HG03175 (cell line): ENCODE data around the gene HAUS2.
A peak's percentile ranks its signal among the peaks of the same experiment; 100 is the strongest.
"Not testable (repeated sequence)": the region's sequence is repeated elsewhere in the genome, so short reads cannot be mapped to it uniquely, and the experiment has no call there.

Experiments
- ATAC-seq: cut with Tn5 transposase; IDR thresholded peaks from one replicate; pipeline ENCODE4 v1.9.1; 2021; ENCODE audit warnings: mild to moderate bottlenecking, moderate library complexity; ENCODE audit not compliant: unreplicated experiment

Gene HAUS2

DNA sequence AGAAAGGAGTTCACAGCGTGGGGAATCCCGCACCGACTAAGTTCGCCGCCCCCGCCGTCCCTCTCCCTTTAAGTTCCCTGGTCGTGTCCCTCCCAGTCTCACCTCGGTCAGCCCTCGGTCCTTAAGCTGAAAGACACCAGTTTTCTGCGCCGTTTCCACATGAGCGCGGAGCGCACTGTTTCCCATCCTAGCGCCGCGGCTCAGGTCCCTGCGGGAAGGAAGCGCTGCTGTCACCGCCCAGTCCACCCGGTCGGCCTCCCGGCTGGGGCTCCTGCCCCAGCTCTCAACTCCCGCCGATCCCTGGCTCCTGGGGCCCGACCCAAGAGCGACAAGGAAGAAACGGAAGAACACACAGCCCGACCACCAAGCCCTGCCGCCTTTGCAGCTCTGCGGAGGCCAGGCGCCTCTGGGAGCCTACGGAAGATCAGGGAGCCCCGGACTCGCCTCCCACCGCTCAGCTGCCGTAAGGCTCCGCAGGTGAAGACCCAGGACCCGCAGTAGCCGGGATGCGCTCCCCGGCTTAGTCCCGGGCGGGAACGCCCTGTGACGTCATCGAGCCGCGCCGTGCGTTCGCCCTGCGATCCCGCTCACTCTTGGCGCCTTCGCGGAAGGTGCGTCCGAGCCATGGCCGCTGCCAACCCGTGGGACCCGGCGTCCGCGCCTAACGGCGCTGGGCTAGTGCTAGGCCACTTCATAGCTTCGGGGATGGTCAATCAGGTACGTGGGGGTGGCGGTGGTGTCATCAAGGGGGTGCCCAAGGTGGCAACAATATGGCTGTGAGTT, at the start of gene HAUS2, which contains the start of gene LRRC57:
Gene HAUS2 (plus strand): TSS at position 590 of the 783 bp plus-strand sequence. CDS start 35 bp downstream, at position 625.
Gene LRRC57 (minus strand): TSS at position 545 of the 783 bp plus-strand sequence. CDS start 359 bp downstream, at position 186.
- ATAC-seq: peak; percentile 82

DNA sequence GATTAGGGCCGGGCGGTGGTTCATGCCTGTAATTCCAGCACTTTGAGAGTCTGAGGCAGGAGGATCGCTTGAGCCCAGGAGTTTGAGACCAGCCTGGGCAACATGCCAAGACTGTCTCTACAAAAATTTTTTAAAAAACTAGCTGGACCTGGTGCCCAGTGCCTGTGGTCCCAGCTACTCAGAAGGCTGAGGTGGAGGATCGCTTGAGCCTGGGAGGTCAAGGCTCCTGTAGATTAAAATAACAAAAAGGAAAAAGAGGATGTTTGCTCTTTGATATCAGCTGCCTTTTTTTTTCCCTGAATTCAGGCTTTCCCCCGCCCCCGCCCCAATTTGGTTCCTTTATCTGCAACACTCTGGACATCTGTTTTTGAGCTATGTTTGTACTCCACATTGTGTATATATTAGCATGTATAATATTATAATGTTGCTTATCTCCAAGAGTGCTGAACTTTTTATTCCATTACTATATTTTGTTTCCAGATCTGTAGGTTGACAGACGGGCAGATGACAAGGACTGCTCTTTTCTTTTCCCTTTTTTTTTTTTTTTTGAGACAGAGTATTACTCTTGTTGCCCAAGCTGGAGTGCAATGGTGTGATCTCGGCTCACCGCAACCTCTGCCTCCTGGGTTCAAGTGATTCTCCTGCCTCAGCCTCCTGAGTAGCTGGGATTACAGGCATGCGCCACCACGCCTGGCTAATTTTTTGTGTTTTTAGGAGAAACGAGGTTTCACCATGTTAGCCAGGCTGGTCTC, 48.6 kb upstream of the HAUS2 start:
- no peak for ATAC-seq

DNA sequence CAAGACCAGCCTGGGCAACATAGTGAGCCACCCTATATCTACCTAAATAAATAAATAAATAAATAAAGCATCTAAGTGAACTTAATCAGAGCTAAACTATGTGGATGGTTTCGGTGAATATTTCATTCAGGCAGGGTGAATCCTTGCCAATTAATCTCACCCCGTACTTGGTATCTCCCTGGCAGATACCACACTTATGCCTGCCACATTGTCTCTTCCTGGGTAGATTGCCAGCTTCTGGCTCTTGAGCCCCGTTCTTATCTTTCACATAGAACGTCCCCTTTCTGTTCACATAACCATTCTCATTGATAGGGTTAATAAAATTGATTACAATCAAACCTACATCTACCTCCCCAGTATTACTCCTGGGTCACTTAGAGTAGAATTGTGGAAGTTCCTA, 46.2 kb upstream of the HAUS2 start:
- ATAC-seq: no peak

DNA sequence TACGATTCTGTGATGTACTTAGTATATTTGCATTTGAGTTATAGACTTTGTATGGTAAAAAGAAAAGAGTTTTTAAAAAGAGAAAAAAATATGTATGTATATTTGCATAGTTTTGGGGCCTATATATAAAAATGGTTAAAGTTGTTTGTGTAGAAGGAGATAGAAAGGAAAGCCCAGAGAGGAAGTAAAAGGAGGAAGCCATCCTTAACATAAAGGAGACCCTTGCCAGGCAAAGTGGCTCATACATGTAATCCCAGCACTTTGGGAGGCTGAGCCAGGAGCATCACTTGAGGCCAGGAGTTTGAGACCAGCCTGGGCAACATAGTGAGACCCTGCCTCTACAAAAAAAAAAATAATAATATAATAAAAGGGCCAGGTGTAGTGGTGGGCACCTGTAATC, 44.8 kb upstream of the HAUS2 start:
- ATAC-seq: no peak

DNA sequence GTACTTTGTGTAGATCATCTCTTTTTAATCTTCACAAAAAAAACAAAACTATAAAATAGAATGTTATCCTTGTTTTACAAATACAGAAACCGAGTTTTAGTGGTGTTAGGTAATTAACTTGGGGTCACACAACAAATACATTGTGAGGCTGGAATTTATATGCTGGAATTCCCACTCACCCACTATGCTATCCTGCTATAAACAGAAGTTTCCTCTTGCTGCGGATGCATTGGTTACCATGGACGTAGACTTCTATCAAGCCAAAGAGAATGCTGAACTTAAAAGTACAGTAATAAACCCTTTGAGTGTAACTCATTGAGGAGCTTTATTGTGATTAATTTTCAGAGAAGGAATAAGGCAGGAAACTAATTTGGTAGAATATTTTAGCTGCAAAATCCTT, 44.0 kb upstream of the HAUS2 start:
- ATAC-seq: no peak

DNA sequence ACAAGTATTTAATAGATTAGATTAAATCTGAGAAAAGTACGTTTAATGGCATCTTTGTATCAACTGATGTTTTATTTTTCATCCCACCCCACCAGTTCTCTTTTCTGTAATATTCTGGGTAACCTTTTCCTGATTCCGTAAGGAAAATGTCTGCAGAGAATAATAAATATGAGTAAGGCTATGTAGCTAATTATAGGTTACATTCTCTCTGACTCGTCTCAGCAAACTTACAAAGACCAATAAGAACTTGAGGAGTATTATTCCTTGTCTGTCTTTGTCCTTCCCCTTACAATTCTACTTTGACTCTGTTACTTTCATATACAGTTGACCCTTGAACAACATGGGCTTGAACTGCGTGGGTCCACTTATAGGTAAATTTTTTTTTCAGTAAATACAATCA, 41.1 kb upstream of the HAUS2 start:
- no peak for ATAC-seq

DNA sequence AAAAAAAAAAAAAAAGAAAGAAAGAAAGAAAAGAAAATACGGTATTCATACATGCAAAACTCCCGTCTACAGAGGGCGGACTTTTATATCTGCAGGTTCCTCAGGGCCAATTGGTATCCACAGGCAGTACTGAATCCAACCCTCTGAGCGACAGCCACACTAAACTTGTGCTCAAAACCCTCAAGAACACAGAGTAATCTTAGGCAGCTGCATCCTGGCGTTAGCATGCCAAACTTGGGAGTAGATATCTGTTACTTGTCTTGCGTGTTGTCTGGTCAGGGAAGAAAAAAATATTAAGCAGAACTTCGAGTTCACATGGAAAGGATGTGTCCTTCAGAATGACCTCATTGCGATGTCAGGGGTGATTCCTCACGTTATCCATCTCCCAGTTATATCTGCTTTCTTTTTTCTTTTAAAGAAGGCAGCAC, 40.4 kb upstream of the HAUS2 start:
- no peak for ATAC-seq

DNA sequence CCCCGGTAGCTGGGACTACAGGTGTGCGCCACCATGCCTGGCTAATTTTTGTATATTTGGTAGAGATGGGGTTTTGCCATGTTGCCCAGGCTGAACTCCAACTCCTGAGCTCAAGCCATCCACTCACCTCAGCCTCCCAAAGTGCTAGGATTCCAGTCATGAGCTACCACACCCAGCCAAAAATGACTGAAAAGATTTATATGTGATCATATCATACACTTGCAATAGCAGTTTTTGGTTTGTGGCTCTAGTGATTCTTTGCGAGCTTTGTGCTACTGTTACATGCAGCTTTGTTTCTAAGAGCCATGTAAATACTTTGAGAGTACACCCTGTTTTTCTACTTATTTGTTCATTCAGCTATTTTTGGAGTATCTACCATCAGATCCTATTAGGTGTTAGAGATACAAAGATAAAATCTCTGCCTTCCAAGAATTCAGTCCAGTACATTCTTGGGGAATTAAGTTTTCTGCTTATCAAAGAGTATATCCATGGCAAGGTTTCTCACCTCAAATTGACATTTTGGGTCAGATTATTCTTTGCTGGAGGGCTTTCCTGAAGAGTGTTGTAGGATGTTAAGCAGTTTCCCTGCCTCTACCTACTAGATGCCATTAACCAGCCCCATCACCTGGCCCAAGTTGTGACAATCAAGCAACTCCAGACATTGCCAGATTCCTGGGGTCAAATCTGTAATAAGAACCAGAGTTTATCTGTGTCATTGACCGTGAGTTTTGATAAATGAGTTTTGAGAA, 38.2 kb upstream of the HAUS2 start:
- no peak for ATAC-seq

DNA sequence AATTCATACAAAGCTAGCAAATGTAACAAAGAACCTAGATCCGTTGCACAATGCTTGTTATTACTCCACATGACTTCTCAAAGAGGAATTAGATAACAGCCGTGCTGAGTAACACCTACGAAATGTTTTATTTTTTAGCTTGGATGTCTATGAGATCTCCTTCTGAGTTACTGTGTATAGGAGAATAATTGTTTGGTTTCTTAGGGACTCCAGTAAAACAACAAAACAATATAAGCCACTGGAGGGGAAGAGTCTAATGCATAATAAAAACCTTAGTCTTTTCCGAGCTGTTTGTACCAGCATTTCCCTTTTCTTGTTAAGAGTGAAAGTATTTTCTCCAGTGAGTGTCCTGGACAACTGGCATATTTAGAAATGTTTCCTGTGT, 37.6 kb upstream of the HAUS2 start:
- no peak for ATAC-seq

DNA sequence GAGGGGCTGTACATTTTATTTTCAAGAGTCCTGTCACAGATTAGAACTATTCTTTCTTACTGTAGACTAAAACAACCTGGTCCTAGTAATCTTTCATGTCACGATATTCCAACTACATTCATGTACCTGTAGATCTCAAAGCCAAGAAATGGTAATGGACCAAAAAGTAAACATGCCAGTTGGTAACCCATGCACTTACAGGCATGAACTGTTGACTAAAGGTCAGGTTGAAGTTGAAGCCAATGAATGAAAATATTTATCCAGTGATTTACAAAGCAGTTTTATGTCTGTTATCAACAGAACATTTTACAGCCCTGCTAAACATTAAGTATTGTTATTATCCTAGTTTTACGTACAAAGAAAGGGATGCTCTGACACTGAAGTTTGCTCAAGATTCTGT, 25.3 kb upstream of the HAUS2 start:
- no peak for ATAC-seq

DNA sequence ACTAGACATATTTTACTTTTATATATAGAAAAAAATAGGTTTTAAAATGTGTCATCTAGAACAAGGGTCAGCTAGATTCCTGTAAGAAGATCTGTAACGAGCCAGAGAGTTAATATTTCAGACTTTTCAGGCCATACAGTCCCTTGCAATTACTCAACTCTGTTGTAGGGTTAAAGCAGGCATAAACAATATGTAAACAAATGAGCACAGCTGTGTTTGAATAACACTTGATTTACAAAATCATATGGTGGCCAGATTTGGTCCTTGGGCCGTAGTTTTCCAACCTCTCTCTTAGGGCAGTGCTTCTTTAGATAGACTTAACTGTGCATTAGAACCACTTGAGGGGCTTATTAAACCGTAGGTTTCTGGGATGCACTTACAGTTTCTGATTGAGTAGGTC, 19.7 kb upstream of the HAUS2 start:
- no peak for ATAC-seq

DNA sequence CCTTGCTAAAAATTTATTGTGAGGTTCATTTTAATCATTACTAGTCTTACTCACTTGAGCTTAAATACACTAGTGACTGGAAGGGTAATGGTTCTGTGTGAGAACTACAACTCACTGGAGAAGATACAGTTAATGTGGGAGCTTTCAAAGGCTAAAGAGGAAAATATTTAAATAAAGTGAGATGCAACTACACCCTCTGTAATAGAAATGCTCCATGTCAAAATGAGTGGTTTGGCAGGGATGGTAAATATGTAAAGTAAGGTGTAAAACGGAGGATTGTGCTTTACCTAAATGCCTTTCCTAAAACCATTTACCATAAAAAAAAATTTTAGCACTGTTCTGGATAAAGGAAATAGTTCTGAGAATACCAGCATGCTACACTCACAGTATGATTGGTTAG, 15.4 kb upstream of the HAUS2 start:
- ATAC-seq: no peak

DNA sequence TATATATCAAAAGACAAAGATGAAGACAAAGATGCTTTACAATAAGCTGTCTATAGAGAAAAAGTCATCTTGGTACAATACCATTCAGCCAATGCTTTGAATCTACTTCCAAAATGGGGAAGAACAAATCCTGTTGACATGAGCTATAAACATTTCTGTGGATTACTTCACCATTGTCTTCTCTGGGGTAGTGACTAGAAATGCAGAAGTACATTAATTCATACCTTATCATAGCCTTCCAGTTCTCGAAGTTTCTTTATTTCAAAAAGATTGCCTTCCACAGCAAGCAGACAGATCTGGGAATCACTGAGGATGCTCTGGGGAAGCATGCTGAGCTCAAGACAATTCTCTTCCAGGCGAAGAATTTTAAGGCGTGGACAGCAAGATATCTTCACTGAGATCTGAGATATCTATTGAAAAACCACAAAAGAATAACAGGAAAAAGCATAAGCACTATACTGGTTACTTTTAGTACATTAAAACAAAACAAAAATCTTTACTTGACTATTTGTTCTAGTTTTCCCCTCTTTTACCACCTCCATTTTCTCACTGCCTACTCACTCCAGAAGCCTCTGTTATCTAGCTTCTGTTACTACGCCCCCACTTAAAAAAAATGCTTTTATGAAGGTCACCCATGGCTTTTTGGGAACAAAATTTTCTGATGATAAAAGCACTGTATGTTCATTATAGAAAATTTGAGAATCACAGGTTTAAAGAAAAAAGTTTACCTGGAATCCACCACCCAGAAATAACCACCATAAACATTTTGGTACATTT, 3.6 kb upstream of the HAUS2 start:
- no peak for ATAC-seq

DNA sequence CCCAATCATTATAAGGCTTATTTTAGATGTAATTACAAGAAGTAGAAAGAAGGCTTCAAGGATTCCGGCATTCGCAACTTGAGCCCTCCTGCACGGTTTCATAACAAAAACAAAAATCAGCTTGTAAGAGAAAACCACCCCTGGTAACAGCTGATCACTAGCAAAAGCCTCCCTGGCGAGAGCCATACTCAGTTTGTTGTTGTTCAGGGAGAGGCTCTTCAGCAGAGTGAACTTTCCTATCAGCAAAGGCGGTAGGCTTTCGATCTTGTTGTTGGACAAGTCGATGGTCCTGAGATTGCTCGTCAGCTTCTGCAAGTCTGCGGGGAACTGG, 755 bp upstream of the HAUS2 start:
- peak; percentile 11 for ATAC-seq

DNA sequence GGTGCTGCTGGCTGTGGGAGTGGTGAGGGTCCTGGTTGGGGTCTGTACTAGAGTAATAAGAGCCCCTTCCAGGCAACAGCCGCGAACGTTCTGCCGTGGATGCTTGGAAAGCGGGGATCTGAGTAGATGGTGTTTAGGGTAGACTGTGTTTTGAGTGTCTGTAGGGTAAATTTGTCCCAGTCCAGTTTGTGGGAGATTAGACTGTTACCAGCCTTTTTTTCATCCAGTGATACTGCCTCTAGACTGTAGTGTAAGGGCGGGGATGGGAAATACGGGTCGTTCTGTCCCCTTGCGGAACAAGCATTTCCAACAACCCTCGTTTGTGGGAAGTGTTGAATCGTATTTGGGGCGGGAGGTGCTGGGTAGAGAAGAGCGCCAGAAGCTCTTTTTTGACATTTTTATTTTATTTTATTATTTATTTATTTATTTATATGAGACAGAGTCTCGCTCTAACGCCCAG, 424 bp downstream of the HAUS2 start:
- peak; percentile 42 for ATAC-seq

DNA sequence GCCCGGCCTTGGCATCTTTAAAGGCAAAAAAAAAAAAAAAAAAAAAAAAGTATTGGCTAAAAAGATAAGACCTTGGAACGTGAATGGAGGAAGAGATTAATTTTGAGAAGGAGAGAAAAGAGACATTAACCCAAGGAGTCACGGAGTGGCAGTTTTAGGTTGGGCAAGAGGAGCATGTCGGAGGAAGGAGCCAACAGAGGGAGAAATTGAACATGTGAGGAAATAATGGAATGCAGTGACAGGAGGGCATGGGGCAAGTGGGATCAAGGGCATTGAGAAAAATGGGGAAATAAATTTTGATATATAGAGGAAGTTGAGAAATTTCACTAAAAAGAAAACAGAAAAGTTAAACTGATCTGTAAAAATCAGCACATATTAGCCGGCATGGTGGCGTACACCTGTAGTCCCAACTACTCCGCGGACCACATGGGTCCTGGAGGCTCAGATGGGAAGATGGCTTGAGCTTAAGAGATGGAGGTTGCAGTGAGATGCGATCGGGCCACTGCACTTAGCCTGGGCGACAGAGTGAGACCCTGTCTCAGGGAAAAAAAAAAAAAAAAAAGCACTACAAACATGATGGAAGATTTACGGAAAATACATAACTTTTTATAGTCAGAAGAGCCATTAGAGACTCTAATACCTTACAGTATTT, 1.2 kb downstream of the HAUS2 start:
- ATAC-seq: no peak

DNA sequence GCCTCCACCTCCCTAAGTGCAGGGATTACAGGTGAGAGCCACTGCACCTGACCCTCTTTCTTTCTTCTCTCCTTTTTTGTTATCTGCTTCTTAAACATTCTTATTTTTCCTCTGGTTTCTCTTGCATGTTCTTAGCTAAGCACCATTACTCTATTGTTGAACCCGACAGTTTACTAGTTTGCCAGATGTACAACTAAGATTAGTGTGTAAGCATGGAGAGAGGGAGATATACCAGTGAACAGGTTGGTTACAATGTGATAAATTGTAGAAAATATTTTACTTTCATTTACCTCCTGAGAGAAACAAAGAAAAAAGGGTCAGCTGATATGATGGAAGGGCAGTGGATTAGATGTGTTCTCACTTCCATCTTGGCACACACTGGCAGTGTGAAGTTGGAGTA, 4.9 kb downstream of the HAUS2 start:
- ATAC-seq: no peak

DNA sequence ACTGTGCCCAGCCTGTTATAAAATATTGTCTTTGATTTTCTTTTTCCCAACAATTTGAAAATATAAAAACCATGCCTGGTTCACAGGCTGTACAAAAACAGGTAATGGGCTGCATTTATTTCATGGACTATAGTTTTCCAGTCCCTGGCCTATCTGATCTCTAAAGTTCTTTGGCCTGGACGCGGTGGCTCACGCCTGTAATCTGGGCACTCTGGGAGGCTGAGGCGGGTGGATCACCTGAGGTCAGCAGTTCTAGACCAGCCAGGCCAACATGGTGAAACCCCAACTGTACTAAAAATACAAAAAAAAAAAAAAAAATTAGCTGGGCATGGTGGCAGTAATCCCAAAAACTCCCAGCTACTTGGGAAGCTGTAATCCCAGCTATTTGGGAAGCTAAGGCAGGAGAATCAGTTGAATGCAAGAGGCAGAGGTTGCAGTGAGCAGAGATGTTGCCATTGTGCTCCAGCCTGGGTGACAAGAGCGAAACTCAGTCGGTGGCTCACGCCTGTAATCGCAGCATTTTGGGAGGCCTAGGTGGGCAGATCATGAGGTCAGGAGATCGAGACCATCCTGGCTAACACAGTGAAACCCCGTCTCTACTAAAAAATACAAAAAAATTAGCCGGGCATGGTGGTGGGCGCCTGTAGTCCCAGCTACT, 8.0 kb downstream of the HAUS2 start:
- not testable (repeated sequence) for ATAC-seq

DNA sequence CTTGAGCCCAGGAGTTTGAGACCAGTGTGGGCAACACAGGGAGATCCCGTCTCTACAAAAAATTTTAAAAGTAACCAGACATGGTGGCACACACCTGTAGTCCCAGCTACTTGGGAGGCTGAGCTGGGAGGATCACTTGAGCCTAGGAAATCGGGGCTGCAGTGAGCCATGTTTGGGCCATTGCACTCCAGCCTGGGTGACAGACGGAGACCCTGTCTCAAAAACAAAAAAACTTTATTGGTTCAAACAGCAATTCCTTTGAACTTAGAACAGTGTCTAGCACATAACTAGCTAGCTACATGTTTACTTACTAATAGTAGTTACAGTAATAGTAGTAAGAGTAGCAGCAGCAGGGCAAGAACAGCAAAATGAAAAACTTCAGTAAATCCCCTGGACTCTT, 10.1 kb downstream of the HAUS2 start:
- ATAC-seq: no peak
